Measurements from ENCODE around the gene SLC12A7.

SLC12A7 gene

GRCh38 chr5:1037671-1038416 is 74.0 kb downstream of the SLC12A7 start:
- Histone ChIP-seq H3K4me3 (ENCODE audit: insufficient read length, low read depth) (no peak overlapping the region), H3K27me3 (ENCODE audit: insufficient read depth, insufficient read length) (no peaks in the 10 kb centered on the region), H3K9me3 (ENCODE audit: insufficient read depth, low read length) (peaks cover 16% of the 10 kb centered on the region; the same call in 1 of the 2 replicates), H3K4me1 (ENCODE audit: insufficient read depth, insufficient read length) (no peaks in the 10 kb centered on the region), H3K36me3 (ENCODE audit: insufficient read depth, insufficient read length, low read length) (peaks cover 4% of the 10 kb centered on the region), H3K9ac (ENCODE audit: insufficient read length, low read depth) (no peak overlapping the region)
- TF ChIP-seq ZNF274 (IDR thresholded peaks at IDR 0.05; ENCODE audit: low read depth, low read length), result no peak
- no peak for TF ChIP-seq SUZ12 (IDR thresholded peaks at IDR 0.05; ENCODE audit: extremely low read depth, insufficient read depth, insufficient read length)
- no peak for TF ChIP-seq YY1 (IDR thresholded peaks at IDR 0.05; ENCODE audit: insufficient read depth, insufficient read length)
- DNase-seq (ENCODE audit: low read depth, low spot score), result no peak

GRCh38 chr5:1037123-1037670 is 74.7 kb downstream of the SLC12A7 start:
- Histone ChIP-seq H3K4me3 (ENCODE audit: insufficient read length, low read depth) (no peak overlapping the region), H3K4me1 (ENCODE audit: insufficient read depth, insufficient read length) (no peaks in the 10 kb centered on the region), H3K9me3 (ENCODE audit: insufficient read depth, low read length) (peaks cover 11% of the 10 kb centered on the region; the same call in 1 of the 2 replicates), H3K36me3 (ENCODE audit: insufficient read depth, insufficient read length, low read length) (peaks cover 4% of the 10 kb centered on the region), H3K9ac (ENCODE audit: insufficient read length, low read depth) (no peak overlapping the region), H3K27me3 (ENCODE audit: insufficient read depth, insufficient read length) (no peaks in the 10 kb centered on the region)
- DNase-seq (ENCODE audit: low read depth, low spot score), result no peak
- TF ChIP-seq ZNF274 (IDR thresholded peaks at IDR 0.05; ENCODE audit: low read depth, low read length) (no peak), YY1 (IDR thresholded peaks at IDR 0.05; ENCODE audit: insufficient read depth, insufficient read length) (no peak), SUZ12 (IDR thresholded peaks at IDR 0.05; ENCODE audit: extremely low read depth, insufficient read depth, insufficient read length) (no peak)

- Histone ChIP-seq H3K9me3 (ENCODE audit: insufficient read depth, low read length) (peaks cover 11% of the 10 kb centered on the region; the same call in 1 of the 2 replicates), H3K27me3 (ENCODE audit: insufficient read depth, insufficient read length) (no peaks in the 10 kb centered on the region), H3K9ac (ENCODE audit: insufficient read length, low read depth) (no peak overlapping the region), H3K4me1 (ENCODE audit: insufficient read depth, insufficient read length) (no peaks in the 10 kb centered on the region), H3K4me3 (ENCODE audit: insufficient read length, low read depth) (no peak overlapping the region), H3K36me3 (ENCODE audit: insufficient read depth, insufficient read length, low read length) (peaks cover 4% of the 10 kb centered on the region)
- no peak for DNase-seq (ENCODE audit: low read depth, low spot score)
- TF ChIP-seq YY1 (IDR thresholded peaks at IDR 0.05; ENCODE audit: insufficient read depth, insufficient read length) (no peak), SUZ12 (IDR thresholded peaks at IDR 0.05; ENCODE audit: extremely low read depth, insufficient read depth, insufficient read length) (no peak), ZNF274 (IDR thresholded peaks at IDR 0.05; ENCODE audit: low read depth, low read length) (no peak)
These were observed 75.2 kb downstream of the SLC12A7 start for GRCh38 chr5:1036504-1037122.

- Histone ChIP-seq H3K9ac (ENCODE audit: insufficient read length, low read depth) (no peak overlapping the region), H3K4me1 (ENCODE audit: insufficient read depth, insufficient read length) (no peaks in the 10 kb centered on the region), H3K4me3 (ENCODE audit: insufficient read length, low read depth) (no peak overlapping the region), H3K36me3 (ENCODE audit: insufficient read depth, insufficient read length, low read length) (peaks cover 4% of the 10 kb centered on the region), H3K27me3 (ENCODE audit: insufficient read depth, insufficient read length) (no peaks in the 10 kb centered on the region), H3K9me3 (ENCODE audit: insufficient read depth, low read length) (peaks cover 11% of the 10 kb centered on the region; the same call in 1 of the 2 replicates)
- TF ChIP-seq YY1 (IDR thresholded peaks at IDR 0.05; ENCODE audit: insufficient read depth, insufficient read length), result no peak
- TF ChIP-seq SUZ12 (IDR thresholded peaks at IDR 0.05; ENCODE audit: extremely low read depth, insufficient read depth, insufficient read length), result no peak
- TF ChIP-seq ZNF274 (IDR thresholded peaks at IDR 0.05; ENCODE audit: low read depth, low read length), result no peak
- DNase-seq (ENCODE audit: low read depth, low spot score), result no peak
These were observed 76.2 kb downstream of the SLC12A7 start for GRCh38 chr5:1035421-1036405.

GRCh38 chr5:1034986-1035385 is 76.9 kb downstream of the SLC12A7 start:
- TF ChIP-seq SUZ12 (IDR thresholded peaks at IDR 0.05; ENCODE audit: extremely low read depth, insufficient read depth, insufficient read length), result no peak
- no peak for TF ChIP-seq ZNF274 (IDR thresholded peaks at IDR 0.05; ENCODE audit: low read depth, low read length)
- no peak for TF ChIP-seq YY1 (IDR thresholded peaks at IDR 0.05; ENCODE audit: insufficient read depth, insufficient read length)
- no peaks in the 10 kb centered on the region for H3K27me3 ChIP-seq (ENCODE audit: insufficient read depth, insufficient read length)
- no peak for DNase-seq (ENCODE audit: low read depth, low spot score)
- no peak overlapping the region for H3K4me3 ChIP-seq (ENCODE audit: insufficient read length, low read depth)
- peaks cover 3% of the 10 kb centered on the region; the same call in 1 of the 2 replicates for H3K9me3 ChIP-seq (ENCODE audit: insufficient read depth, low read length)
- peaks cover 4% of the 10 kb centered on the region for H3K36me3 ChIP-seq (ENCODE audit: insufficient read depth, insufficient read length, low read length)
- no peak overlapping the region for H3K9ac ChIP-seq (ENCODE audit: insufficient read length, low read depth)
- peaks cover 2% of the 10 kb centered on the region for H3K4me1 ChIP-seq (ENCODE audit: insufficient read depth, insufficient read length)

- TF ChIP-seq ZNF274 (IDR thresholded peaks at IDR 0.05; ENCODE audit: low read depth, low read length) (no peak), YY1 (IDR thresholded peaks at IDR 0.05; ENCODE audit: insufficient read depth, insufficient read length) (no peak), SUZ12 (IDR thresholded peaks at IDR 0.05; ENCODE audit: extremely low read depth, insufficient read depth, insufficient read length) (no peak)
- peaks cover 4% of the 10 kb centered on the region for H3K36me3 ChIP-seq (ENCODE audit: insufficient read depth, insufficient read length, low read length)
- H3K9me3 ChIP-seq (ENCODE audit: insufficient read depth, low read length), result no peaks in the 10 kb centered on the region
These were observed 77.4 kb downstream of the SLC12A7 start for GRCh38 chr5:1034421-1034905.

More at GRCh38 chr5:1034421-1034905, 77.4 kb downstream of the SLC12A7 start:
- no peak overlapping the region for H3K4me3 ChIP-seq (ENCODE audit: insufficient read length, low read depth)
- H3K4me1 ChIP-seq (ENCODE audit: insufficient read depth, insufficient read length), result peaks cover 3% of the 10 kb centered on the region
- DNase-seq (ENCODE audit: low read depth, low spot score), result no peak
- H3K27me3 ChIP-seq (ENCODE audit: insufficient read depth, insufficient read length), result no peaks in the 10 kb centered on the region
- no peak overlapping the region for H3K9ac ChIP-seq (ENCODE audit: insufficient read length, low read depth)

Data from NT2/D1 (cell line).